Effector memory CD8-positive, alpha-beta T cell (primary cell): ENCODE measurements around the gene OR8J3.

Experiments used
- ATAC-seq: fragments of 150-1000 bp; cut with Tn5 transposase; replicated peaks from 2 replicates; pipeline ENCODE4 v1.10.0; 2021; ENCODE audit warnings: mild to moderate bottlenecking, moderate library complexity
- DNase-seq, 3 experiments: peaks; one replicate each; pipeline ENCODE4 v3.0.0; 2021
- H3K27ac Mint-ChIP-seq, 2 donors: one replicate each; pipeline ENCODE4 v1.8.0; 2022; ENCODE audit warnings: mild to moderate bottlenecking in 2 of 2, mixed read lengths in 2 of 2, moderate library complexity in 2 of 2
- H3K27me3 Mint-ChIP-seq, 2 donors: one replicate each; pipeline ENCODE4 v1.8.0; 2022; ENCODE audit warnings: mixed read lengths in 2 of 2
- H3K36me3 Mint-ChIP-seq: one replicate; pipeline ENCODE4 v1.8.0; 2022; ENCODE audit warnings: mild to moderate bottlenecking, moderate library complexity, mixed read lengths; ENCODE audit not compliant: insufficient read depth
- H3K4me1 Mint-ChIP-seq, 2 donors: one replicate each; pipeline ENCODE4 v1.8.0; 2022; ENCODE audit warnings: low read depth in 2 of 2, mixed read lengths in 2 of 2
- H3K4me3 Mint-ChIP-seq, 2 donors: one replicate each; pipeline ENCODE4 v1.8.0; 2022; ENCODE audit warnings: mild to moderate bottlenecking in 2 of 2, mixed read lengths in 2 of 2, moderate library complexity in 2 of 2
- H3K9me3 Mint-ChIP-seq, 2 donors: one replicate each; pipeline ENCODE4 v1.8.0; 2022; ENCODE audit warnings: mixed read lengths in 2 of 2

Gene OR8J3

DNA sequence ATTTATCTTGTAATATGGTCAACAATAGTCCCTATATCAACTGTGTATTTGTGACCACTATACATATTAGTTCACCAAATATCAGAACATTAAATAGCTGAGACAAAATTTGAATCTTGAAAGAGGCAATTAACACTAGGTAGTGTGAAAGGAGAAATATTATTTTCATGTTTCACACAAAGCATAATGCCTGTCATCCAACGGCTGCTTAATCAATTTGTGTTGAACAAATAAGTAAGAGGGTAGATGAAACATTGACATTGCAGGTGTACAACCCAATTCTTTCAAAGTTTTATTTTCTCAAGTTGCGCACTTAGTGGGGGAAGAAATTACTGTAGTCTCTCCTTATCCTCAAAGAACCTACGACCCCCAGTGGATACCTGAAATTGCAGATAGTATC is 50.3 kb downstream of the OR8J3 start:
- Mint-ChIP-seq H3K27ac (no peak overlapping the region), H3K9me3 (peaks cover 7 to 10% of the 10 kb centered on the region in 2 donors), H3K4me3 (no peak overlapping the region), H3K4me1 (no peaks in the 10 kb centered on the region), H3K27me3 (no peaks in the 10 kb centered on the region), H3K36me3 (no peaks in the 10 kb centered on the region)
- no peak for DNase-seq
- no peak for ATAC-seq
